ENCODE results near the gene CD70.
"Not testable (repeated sequence)": the region's sequence is repeated elsewhere in the genome, so short reads cannot be mapped to it uniquely, and the experiment has no call there.

Gene CD70, protein sequence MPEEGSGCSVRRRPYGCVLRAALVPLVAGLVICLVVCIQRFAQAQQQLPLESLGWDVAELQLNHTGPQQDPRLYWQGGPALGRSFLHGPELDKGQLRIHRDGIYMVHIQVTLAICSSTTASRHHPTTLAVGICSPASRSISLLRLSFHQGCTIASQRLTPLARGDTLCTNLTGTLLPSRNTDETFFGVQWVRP

DNA sequence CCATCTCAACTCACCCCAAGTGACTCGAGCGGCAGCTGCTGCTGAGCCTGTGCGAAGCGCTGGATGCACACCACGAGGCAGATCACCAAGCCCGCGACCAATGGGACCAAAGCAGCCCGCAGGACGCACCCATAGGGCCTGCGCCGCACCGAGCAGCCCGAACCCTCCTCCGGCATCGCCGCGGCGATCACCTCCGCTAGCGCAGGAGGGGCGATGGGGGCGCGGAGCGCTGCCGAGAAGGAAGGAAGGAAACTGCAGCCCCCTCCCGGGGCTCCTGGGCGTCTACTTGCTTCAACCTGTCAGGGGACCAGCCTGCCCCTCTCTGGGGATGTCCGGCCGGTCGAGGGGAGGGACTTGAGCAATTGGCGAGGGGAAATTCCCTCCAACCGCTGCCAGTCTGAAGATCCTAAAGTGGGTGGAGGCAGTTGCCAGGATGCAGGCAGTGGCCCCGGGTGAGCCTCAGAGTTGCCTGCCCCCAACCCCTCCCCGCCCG lies at the start of gene CD70:
CD70 (minus strand) TSS at position 324 of the 493 bp plus-strand sequence; CDS start at position 176, 148 bp downstream.
- peak in 2 of 3 donors; percentile 32 to 39 for DNase-seq (ENCODE audit: low read depth in 3 of 3)

DNA sequence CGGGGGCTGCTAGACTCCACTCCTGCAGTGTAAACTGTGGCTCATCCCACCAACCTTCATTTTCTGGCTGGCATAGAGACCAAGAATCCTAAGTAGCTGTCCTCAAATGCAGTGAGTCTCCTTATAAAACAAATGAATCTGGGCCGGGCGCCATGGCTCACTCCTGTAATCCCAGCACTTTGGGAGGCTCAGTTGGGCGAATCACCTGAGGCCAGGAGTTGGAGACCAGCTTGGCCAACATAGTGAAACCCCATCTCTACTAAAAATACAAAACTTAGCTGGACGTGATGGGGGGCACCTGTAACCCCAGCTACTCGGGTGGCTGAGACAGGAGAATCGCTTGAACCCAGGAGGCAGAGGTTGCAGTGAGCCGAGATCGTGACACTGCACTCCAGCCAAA lies 49.4 kb upstream of the CD70 start:
- not testable (repeated sequence) for DNase-seq (ENCODE audit: low read depth in 3 of 3)

DNA sequence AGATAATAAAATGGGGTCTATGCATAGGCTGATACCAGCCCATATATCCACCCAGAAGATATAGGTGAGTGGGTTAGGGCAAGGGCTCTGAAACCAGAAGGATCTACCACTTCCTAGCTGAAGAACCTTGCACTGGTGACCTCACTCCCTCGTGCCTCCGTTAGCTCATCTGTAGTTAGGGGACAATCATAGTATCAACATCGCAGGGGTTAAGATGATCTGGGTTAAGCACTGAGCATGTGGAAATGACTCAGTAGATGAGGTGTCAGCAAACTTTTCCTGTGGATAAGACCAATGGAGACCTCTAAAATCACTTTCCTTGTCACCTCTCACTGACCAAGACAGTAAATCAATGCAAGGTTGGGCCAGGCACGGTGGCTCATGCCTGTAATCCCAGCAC lies 48.5 kb upstream of the CD70 start:
- DNase-seq (ENCODE audit: low read depth in 3 of 3), result no peak

DNA sequence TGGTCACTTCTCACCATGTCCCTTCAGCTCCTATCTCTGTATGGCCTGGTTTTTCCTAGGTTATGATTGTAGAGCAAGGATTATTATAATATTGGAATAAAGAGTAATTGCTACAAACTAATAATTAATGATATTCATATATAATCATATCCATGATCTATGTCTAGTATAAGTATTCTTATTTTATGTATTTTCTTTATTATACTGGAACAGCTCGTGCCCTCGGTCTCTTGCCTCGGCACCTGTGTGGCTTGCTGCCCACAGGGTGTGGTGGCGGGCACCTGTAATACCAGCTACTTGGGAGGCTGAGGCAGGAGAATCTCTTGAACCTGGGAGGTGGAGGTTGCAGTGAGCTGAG lies 42.5 kb upstream of the CD70 start:
- not testable (repeated sequence) for DNase-seq (ENCODE audit: low read depth in 3 of 3)

GRCh38 chr19:6632747-6633455 lies 42.0 kb upstream of the CD70 start:
- DNase-seq (ENCODE audit: low read depth in 3 of 3), result peak; percentile 27 to 51 (median 39)

DNA sequence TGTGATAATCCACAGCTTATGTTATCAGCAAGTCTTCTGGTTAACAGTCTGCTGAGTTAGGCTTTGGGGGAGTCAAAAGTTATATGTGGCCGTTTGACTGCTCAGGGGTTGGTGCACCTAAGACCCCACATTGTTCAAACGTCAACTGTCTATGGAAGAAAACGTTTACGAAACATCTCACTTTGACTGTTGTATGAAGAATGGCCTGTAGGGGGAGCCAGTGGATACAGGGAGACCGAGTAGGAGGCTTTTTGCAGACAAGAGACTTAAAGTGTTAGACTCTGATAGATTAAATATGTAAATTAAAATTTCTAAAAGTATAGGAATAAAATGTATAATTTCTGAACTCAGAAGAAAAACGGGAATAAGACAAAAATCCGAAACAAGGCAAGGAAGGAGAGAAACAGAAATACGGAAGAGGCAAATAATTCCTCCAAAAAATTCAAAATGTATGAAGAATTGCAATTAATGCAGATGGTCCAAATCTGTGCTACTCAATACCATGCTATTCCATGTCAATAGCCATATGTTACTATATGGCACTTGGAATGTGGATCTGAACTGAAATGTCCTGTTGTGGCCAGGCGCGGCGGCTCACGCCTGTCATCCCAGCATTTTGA lies 41.2 kb upstream of the CD70 start:
- peak; percentile 49 to 86 (median 80) for DNase-seq (ENCODE audit: low read depth in 3 of 3)

- no peak for DNase-seq (ENCODE audit: low read depth in 3 of 3)
Observed at GRCh38 chr19:6626764-6627163, 35.8 kb upstream of the CD70 start.

DNA sequence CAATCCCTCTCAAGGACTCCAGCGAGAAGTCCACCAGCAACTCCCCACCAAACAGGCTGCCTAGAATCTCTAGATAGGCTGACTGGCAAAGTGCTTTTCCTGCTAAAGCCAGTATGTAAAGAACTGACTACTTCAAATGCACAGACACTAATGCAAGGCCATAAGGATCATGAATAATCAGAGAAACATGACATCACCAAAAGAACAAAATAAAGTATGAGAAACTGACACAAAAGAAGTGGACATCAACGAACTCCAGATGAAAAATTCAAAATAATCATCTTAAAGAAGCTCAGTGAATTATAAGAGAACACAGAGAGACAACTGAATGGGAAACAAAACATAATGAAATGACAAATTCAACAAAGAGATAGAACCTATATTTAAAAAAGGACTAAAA lies 26.4 kb upstream of the CD70 start:
- no peak for DNase-seq (ENCODE audit: low read depth in 3 of 3)

DNA sequence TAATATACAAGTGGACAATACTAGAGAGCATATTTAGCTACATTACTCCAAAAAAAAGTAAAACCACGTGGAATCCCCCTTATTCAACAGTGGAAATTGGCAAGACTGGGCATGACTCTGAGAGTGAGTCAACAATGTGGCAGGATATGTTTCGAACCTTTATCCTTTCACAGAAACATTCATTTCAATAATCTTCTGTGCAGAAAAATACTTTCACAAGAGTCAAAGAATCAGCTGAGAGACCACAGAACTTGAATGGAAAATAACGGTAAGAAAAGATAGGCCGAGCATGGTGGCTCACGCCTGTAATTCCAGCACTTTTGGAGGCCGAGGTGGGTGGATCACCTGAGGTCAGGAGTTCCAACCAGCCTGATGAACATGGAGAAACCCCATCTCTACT lies 25.1 kb upstream of the CD70 start:
- no peak for DNase-seq (ENCODE audit: low read depth in 3 of 3)

DNA sequence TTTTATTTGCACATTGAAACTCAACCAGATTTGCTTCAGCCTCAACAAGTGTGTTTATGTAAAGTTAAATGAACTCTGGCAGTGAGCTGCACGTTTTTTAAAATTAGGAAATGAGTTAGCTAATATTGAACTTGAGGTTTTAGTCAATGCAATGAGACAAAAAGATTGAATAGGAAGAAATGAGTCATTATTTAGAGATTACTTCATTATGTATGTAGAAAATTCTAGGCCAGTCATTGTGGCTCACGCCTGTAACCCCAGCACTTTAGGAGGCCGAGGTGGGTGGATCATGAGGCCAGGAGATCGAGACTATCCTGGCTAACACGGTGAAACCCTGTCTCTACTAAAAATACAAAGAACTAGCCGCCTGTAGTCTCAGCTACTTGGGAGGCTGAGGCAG lies 22.8 kb upstream of the CD70 start:
- DNase-seq (ENCODE audit: low read depth in 3 of 3), result peak in 1 of 3 donors; percentile 35

GRCh38 chr19:6610934-6611852 lies 20.2 kb upstream of the CD70 start:
- no peak for DNase-seq (ENCODE audit: low read depth in 3 of 3)

GRCh38 chr19:6608940-6609339 lies 18.0 kb upstream of the CD70 start:
- DNase-seq (ENCODE audit: low read depth in 3 of 3), result no peak

DNA sequence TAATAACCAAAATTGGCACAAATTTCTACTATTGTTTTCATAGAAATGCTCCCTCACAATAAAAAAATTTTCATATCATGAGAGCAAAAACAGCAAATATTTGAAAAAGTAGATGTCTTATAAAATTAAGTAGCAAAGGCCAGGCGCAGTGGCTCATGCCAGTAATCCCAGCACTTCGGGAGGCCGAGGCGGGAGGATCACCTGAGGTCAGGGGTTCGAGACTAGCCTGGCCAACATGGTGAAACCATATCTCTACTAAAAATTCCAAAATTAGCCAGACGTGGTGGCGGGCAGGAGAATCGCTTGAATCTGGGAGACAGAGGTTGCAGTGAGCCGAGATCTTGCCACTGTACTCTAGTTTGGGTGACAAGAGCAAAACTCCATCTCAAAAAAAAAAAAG lies 17.2 kb upstream of the CD70 start:
- DNase-seq (ENCODE audit: low read depth in 3 of 3), result not testable (repeated sequence)

- DNase-seq (ENCODE audit: low read depth in 3 of 3), result not testable (repeated sequence)
Observed at GRCh38 chr19:6606276-6607070, 15.5 kb upstream of the CD70 start.

DNA sequence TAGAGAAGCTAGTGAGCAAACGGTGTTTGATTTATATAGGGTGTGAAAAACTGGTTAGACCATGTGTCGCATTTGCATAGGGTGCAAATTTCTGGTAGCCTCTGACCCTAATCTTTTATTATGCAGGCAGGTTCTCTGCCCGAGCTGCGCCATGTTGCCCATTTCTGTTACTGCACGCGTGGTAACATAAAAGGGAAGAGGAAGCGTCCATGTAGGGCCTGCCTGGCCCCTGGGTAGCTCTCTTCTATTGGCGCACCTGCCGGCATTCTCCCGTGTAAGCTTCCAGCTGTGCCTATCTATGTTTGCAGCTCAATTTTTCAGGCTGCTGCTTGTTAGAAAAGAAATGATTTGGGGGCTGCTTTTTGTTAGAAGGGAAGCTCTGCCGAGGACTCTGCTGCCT lies 14.0 kb upstream of the CD70 start:
- no peak for DNase-seq (ENCODE audit: low read depth in 3 of 3)

DNA sequence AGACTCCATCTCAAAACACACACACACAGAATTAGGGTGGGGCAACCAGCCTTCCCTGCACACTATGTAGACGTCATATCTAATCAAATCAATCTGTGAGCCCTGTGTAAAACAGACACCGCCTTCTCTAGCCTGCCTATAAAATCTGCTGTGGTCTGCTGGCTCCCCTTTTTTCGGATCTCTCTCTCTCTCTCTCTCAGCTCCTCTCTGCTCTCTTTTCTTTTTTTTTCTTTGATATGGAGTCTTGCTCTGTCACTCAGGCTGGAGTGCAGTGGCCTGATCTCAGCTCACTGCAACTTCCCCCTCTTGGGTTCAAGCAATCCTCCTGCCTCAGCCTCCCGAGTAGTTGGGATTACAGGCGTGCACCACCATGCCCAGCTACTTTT lies 11.8 kb upstream of the CD70 start:
- no peak for DNase-seq (ENCODE audit: low read depth in 3 of 3)

DNA sequence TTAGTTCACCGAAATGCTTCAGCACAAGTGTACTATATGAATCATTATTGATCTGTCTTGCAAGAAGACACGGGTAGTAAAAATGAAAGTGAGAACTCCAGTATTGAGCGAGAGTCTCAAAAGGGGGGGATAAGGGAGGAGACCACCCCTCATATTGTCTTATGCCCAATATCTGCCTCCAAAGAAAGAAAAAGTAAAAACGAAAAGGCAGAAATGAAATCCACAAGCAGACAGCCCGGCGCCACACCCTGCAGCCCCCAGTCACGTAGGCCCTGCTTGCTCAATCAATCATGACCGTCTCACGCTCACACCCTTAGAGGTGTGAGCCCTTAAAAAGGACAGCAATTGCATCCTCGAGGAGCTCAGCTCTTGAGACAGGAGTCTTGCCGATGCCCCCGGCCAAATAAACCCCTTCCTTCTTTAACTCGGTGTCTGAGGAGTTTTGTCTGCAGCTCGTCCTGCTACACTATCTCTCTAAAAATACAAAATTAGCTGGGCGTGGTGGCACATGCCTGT lies 10.6 kb upstream of the CD70 start:
- not testable (repeated sequence) for DNase-seq (ENCODE audit: low read depth in 3 of 3)

GRCh38 chr19:6600951-6601536 lies 10.1 kb upstream of the CD70 start:
- not testable (repeated sequence) for DNase-seq (ENCODE audit: low read depth in 3 of 3)

- no peak for DNase-seq (ENCODE audit: low read depth in 3 of 3)
Observed at GRCh38 chr19:6599866-6600454, 9.0 kb upstream of the CD70 start.

DNA sequence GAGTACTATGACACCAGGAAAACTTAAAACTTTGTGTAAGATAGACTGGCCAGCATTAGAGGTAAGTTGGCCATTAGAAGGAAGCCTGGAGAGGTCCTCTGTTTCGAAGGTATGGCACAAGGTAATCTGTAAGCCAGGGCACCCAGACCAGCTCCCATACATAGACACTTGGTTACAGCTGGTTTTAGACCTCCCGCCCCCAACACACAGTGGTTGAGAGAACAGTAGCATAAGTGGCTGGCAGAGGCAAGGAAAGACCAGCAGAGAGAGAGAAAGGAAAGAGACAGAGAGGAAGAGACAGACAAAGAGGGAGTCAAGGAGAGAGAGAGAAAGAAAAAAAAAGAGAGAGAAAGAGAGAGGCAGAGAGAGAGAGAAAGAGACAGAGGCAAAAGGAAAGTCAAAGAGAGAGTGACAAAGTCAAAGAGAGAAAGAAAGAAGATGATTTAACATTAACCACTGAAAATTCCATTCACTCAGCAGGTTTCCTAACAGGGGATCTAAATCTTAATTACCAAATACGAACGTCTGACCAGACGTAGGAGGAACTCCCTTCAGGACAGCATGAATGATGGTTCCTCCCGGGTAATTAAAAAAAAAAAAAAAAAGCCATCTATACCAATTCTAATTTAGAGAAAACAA lies 7.4 kb upstream of the CD70 start:
- DNase-seq (ENCODE audit: low read depth in 3 of 3), result not testable (repeated sequence)

Data from stimulated activated CD4-positive, alpha-beta T cell treated with anti-CD3 and anti-CD28 coated beads, TNF-alpha, amount 100 ng/mL, for 48 hours (primary cell).